ENCODE results near the gene OPTC.

OPTC gene

DNA sequence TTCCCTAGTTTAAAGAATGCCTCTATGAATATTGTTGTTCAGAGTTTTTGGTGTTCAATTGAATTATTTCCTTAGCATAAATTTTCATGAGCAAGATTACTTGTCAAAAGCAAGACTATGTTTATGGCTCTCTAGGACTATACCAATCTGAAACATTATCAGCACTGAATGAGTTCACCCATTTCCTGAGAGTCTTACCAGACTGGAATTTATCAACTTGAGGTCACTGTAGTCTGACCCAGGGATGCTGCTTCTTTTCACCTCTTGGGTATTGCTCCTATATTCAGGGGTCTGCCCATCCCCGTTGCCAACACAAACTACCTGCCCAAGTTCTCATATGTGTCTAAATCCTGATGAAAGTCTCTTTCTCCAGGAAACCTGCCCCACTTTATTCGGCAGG, 42.6 kb downstream of the OPTC start:
- no peak for DNase-seq (ENCODE audit: low spot score)

DNA sequence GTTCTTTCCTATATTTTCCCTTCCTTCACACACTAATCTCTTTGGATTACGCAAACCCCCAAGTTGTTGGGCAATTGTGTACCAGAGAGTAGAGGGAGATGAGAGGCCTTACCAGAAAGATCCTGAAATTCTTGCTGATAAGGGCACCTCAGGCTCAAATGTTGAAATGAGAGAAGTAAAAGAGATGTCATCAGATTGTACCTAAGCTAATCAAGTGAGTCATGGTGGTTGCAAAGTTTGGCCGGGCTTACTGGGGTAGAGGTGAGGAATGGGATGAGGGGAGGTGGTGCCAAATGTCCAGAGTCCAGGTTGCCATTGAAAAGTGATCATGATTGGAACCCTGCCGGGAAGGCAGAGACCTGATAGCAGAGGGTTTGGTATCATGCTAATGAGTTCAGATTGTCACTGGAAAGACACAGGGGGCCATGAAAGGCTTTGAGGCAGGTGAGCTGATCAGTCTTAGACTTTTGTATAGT, 43.1 kb downstream of the OPTC start:
- DNase-seq (ENCODE audit: low spot score) = no peak

DNA sequence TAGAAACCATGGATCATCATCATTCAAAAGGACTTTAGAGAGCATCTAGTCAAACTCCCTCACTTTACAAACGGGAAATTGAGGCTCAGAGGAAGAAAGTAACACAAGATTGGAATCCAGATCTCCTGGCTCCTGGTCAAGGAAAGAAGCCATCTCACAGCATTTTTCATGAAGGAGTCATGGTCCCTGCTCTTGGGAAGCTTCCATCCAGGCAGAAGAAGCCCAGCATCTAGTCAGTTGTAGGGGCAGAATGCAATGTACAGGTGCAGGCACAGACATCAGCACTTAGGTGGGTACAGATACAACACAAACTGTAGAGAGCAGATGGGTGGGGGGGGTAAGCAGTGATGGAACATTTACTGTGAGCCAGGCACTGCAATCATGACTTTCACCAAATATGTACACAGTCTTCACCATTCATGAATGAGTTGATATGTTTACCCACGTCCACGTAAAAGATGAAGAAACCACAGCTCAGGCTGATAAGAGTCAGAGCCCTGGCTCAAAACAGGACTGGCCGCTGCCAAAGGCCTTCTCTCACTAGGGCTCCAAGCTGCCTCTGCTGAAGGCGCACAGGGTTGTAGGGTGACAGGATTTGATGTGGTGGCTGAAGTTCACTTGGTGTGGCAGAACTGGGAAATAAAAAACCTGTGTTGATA, 44.0 kb downstream of the OPTC start:
- DNase-seq (ENCODE audit: low spot score) = peak; percentile 58

DNA sequence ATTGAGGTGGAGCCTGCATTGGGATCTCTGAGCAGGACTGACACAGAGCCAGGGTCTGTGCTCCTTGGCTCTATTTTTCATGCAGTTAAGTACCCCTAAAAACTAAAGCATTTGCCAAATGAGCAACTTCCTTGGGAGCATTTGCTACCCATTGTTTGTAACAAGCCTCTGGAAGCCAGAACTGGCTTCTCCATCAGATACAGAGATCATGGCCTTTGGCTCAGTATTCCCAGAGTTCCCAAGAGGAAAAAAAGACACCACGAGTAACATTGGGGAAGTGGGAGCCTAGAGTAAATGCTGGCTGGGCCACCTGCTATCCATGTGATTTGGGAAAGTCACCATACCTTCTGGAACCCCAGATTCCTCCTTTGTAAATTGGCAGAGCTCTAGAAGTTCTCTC, 44.8 kb downstream of the OPTC start:
- DNase-seq (ENCODE audit: low spot score) = no peak

DNA sequence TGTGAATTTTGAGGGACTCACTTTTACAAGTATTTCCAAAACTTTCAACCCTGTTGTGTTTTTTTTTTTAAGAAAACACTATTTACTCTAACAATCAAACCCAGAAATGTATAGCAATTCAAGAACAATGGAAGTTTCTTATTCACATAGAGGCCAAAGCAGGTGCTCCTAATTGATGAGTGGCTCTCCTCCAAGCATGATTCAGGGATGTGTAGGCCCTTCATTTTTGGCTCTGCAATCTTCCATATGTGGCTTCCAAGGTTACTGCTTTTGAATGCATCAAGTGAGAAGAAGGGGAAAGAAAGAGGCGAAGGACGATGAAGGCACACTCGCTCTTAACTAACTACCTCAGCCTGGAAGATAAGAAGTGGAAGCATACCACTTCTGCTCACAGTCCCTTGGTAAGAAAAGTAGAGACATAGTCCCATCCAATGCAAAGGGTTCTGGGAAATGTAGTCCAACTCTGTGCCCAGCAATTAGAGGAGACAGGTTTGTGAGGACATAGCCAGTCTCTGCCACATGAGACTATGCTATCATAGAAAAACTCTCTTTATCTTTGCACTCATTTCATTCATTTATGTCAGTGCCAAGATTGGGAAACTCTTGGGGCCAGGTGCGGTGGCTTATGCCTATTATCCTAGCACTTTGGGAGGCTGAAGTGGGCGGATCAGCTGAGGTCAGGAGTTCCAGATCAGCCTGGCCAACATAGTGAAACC, 46.0 kb downstream of the OPTC start:
- no peak for DNase-seq (ENCODE audit: low spot score)

DNA sequence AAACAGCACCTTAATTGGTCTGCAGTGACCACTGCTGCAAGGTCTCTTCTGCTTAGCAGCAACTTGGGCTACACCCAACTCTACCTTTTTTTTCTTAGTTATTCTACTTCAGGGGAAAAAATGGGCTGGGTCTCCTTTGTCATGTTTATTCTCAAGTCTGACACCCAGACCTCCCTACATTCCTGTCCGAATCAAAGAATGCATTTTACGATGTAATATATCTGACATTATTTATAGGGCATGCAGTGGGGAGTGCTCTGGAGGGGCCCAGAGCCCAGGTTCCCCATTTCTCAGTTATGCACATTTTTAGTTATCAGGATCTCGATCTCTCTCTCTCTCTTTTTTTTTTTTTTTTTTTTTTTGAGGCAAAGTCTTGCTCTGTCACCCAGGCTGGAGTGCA, 50.5 kb downstream of the OPTC start:
- no peak for DNase-seq (ENCODE audit: low spot score)

DNA sequence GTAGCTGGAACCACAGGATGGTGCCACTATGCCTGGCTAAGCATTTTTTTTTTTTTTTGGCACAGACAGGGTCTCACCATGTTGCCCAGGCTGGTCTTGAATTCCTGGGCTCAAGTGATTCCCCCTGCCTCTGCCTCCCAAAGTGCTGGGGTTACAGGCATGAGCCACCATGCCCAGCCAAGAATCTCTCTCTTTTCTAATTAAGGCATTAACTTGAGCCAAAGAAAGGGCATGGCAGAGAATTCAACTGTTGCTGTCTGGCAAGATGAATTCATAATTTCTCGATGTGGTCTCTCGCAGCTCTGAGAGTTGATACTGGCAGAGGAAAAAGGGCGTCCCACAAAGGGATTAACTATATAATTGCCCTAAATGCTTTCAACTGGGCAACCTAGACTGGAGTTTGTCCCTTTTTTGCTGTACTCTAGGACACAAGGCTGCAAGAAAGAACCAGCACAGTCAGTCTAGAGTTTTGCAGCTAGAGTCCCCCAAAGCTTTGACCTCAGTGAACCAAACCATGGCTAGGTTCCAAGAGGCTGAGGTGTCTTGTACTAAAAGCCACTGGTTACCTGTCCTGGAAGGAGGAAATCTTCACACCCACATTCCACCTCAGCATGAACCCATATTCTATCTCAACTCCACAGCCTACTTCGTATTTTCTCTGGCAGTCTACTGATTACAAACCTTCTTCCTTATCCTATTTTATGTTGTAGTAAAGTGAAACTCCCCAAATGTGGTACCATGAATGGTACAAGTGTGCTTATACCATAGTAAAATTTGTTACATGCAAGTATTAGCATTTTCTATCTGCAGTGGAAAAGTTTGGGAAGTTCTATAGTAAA, 51.2 kb downstream of the OPTC start:
- DNase-seq (ENCODE audit: low spot score) = no peak

DNA sequence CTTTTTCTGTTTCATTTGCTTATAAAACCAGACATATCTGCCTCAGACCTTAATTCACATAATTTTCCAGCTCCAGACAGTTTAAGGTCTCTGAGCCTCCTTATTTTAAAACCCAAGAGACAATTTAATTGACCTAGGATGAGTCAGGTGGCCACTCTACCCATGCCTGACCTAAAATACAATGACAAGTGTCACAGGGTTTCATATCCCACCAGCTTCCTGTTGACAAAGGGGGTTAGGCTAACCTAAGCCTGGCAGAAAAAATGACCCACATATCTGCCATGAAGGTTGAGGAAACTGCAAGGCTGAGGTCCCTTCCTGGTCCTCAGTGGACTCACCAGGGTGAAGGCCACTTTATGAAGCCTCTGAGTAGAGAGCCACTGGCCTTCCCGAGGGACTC, 52.3 kb downstream of the OPTC start:
- DNase-seq (ENCODE audit: low spot score) = no peak

DNA sequence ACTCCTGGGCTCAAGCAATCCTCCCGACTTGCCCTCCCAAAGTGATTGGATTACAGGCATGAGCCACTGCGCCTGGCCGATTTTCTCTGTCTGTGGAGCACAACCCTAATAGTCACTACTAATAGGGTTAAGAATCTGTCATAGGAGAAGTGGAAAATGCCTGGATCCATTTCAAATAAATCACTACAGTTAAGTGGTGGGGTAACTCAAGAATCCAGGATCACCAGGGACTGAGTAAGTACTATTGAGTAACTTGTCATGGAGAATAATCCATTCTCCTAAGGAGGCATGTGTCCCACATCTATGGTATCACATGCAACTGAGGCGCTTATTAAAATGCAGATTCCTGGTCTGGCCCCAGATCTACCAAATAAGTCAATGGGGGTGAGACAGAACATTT, 53.2 kb downstream of the OPTC start:
- DNase-seq (ENCODE audit: low spot score) = no peak

DNA sequence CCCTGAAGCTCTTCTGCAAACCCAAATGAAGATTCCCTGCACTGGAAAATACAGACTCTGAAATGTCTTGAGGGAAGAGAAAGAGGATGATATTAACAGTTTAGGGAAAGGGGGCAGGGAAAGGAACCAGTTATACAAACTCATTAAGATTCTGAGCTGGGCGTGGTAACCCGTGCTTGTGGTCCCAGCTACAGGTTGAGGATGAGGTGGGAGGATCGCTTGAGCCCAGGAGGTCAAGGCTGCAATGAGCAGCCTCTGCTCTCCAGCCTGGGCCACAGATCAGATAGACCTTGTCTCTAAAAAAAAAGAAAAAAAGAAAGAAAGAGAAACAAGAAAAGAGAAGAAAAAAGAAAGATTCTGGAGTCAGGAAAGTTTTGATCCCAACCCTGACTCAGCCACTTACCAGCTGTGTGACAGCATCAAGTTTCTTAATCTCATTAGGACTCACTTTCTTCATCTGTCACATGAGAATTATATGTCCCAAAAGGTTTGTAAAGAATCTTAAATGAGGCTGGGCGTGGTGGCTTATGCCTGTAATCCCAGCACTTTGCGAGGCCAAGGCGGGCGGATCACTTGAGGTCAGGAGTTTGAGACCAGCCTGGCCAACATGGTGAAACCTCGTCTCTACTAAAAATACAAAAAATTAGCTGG, 53.9 kb downstream of the OPTC start:
- no peak for DNase-seq (ENCODE audit: low spot score)

DNA sequence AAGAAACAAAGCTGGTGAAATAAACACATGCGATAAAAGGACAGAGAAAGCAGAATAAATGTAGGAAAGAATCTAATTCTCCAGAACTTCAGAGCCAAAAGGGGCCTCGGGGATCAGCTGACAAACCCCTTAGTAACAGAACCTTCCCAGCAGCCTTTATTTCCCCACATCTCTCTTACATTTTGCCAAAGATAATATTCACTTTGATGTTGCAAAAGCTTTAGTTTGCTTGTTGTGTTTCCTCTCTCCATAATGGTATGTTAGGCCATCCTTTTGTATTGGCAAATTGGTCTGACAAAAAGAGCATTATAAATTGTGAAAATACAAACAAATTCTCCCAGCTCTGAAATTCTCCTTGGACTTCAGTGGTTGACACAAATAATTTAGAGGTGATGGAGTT, 54.9 kb downstream of the OPTC start:
- DNase-seq (ENCODE audit: low spot score) = no peak

DNA sequence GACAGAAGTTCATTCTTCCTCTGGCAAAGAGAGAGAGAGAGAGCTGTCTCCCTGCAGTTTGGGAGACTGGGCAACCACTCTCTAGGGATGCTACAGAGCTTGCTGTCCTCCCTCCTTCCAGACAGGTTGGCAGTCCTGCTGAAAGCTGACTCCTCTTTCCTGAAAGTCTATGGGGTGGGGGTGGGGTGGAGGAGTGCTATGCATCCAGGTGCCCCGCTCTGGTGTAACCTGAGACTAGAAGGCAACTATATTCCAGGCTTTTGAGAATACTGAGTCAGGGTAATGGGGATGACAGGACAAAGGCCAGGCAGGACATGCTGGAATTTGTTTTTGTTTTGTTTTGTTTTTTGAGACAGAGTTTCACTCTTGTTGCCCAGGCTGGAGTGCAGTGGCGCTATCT, 55.4 kb downstream of the OPTC start:
- DNase-seq (ENCODE audit: low spot score) = no peak

DNA sequence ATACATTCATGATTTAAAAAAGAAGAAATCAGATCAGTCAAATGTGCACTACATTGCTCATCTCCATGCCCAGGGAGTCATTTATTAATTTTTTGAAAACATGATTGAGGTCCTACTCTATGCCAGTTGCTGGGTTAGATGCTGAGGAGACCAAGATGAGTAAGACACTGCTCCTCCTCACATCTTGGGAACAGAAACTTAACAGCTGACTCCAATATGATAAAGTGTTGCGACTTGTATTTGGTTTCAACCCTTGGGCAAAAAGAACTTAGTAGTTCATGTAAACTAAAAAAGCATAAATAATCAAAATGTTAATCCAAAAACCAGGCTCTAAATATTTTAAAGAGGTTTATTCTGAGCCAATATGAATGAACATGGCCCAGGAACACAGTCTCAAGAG, 56.9 kb downstream of the OPTC start:
- no peak for DNase-seq (ENCODE audit: low spot score)

DNA sequence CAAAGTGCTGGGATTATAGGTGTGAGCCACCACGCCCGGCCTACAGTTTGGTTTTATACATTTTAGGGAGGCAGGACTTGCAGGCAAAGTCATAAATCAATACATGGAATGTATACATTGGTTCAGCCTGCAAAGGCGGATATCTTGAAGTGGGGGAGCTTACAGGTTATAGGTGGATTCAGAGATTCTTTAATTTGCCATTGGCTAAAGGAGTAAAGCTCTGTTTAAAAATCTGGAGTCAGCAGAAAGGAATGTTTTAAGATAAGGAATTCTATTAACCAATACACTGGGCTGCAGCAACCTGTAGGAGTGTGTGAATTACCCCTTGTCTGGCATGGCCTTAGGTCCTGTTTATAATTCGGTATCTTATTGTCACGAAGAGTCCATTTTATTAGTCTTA, 57.6 kb downstream of the OPTC start:
- no peak for DNase-seq (ENCODE audit: low spot score)

DNA sequence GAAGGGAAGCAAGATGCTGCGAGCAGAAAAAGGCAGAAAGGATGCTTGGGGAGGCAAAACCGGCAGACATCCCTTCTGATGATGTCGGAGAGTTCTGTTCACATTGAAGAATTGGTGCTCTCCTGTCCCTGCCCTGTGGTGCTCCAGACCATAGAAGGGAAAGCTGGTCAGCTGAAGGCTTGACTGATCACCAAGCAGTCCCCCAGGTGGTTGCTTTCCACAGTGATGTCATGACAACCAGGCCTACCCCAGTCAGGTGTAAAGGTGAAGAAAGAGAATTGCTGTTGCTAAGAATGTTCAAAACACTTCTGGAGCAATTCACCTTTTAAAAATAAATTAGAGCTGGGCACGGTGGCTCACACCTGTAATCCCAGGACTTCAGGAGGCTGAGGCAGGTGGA, 59.5 kb downstream of the OPTC start:
- DNase-seq (ENCODE audit: low spot score) = no peak

DNA sequence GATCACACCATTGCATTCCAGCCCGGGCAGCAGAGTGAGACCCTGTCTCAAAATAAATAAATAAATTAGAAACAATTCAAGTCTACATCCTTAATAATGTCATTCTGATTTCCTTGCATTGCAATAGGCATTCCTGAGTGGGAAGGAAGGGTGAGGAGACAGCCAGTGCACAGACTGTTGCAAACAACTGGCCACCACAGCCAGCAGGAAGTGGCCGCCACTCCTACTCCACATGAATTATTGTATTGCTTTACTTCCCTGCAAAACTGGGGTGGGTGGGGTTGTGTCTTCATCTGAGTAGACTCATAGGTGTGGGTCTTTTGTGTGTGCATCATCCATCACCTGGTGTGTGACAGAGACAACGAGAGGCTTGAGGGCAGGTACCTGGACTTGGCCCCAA, 60.1 kb downstream of the OPTC start:
- DNase-seq (ENCODE audit: low spot score) = no peak

DNA sequence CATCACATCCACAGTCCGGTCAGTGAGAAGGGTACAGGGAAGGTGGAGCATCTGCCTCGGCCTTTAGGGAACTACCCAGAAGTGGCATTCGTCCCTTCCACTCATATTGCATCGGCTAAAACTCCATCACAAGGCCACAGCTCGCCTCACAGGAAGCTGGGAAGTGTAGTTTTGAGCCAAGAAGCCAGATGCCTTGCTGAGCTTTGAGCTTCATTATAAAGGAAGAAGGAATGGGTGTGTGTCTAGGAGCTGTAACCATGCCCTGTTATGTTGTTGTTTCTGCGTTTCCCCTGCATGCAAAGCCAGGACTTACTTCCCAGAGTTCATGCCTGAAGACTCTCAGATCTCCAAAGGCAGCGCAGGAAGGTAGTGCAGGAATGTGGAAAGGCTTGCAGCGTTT, 61.1 kb downstream of the OPTC start:
- DNase-seq (ENCODE audit: low spot score) = peak; percentile 56

DNA sequence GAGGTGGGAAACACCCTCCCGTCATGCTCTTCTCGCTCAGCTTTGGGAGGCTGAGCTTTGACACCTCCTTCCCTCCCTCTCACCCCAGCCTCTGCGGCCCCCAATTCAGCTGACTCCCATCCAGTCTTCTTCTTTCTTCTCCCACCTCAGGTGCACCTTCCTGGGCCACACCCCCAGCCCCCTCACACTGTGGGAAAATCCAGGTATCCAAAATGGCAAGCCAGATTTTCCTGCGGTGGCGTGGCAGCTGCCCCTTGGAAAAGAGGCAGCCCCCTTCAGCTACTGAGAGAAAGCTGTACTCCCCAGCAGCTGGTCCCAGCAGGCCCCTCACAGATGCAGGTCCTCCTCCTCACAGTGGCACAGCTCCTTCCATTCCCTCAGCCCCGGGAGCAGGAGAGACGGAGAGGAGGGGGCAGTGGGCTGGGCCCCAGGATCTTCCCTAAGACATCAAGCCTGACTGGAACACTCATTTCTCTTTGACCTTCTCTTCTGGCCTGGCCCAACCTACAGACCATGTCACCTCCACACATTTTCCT, 61.6 kb downstream of the OPTC start:
- DNase-seq (ENCODE audit: low spot score) = no peak

DNA sequence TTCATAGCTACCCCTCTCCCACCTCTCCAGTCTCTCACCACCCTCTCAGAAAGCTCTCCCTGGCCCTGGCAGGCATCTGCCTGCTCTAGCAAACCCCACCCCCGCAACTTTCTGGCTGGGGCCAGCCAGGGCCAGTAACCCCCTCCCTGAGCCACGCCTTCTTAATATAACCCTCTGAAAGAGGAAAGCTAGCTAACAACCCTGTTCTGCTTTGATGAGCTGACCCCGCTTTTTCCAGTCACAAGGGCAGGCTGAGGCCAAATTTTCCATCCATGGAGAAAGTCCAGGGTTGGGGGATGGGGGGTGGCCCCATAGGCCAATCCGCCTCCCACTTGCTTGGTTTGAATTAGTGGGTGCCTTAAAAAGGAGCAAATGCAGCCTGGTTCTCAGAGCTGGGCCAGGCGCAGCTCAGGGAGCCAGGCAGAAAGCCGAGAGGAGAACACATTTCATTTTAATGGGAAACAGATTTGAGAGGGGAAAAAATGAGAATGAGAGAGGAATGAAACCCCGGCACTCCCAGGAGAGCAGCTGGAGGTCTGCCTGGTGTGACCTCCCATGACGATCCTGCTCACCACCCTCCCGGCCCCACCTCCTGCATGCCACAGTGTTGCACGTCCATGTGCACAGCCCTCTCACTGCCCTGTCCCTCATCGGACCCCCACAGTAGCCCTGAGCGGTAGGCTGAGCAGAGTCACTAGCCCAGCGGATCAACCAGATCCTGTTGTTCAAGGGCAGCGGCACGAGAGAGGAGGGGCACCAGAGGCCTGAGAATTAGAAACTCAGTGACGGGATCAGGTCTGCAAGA, 62.3 kb downstream of the OPTC start:
- DNase-seq (ENCODE audit: low spot score) = peak; percentile 88

DNA sequence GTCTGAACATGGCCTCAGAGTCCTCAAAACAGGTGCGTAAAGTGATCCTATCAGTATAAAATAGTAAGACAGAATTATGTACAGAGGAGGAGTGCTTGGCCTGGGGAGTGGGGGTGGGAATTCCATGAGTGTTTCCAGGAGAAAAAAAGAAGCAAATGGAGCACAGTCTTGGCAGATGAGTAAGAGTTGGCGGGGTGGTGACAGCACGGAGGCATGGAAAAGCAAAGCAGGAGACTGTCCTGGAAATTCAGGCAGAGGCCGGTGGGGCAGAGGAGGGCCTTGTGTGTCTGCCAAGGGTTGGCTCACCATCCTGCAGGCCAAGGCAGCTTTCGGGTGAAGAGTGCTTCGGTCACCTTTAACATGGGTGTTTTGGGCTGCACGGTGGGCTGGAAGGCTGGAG, 63.4 kb downstream of the OPTC start:
- peak; percentile 77 for DNase-seq (ENCODE audit: low spot score)

DNA sequence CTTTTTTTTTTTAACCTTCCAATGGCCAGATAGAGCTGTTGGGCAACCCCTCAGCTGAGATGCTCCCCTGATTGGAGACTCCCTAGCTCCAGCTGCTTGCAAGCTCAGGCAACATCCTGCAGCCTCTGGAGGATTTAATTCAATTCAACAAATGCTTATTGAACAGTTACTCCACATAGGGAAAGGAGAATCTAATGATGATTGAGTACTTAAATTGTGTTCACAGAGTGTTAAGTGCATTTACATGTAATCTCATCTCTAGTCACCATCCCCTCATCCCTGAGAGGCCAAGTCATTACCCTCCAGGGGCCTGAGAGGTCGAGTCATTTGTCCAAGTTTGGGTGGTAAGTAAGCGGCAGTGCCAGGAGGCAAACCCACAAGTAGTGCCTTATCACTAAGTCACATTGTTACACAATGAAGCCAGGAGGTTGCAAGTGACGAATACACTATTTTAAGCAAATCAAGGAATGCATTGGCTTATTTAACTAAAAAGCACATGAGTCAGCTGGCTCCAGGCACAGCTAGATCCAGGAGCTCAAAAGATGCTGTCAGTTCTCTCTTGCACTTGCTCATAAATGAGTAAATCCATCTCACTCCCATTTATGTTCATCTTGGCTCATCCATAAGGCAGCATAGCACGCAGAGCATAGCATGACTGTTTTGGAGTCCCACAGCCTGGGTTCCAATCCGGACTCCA, 64.3 kb downstream of the OPTC start:
- peak; percentile 82 for DNase-seq (ENCODE audit: low spot score)

Measured in AG20443 (cell line).